ENCODE measurements around the gene SMIM1. TPM values are rescaled to one million over a fixed set of nuclear protein-coding genes. Genes with fewer than 3 reads are reported as not detected.

The SMIM1 gene
- total and polyA plus RNA-seq, 9 of the 15 experiments (the other 6 are each of a cell fraction or from before 2014, with no cell fraction given), result 2.3 to 125 (median 24.3) TPM

DNA sequence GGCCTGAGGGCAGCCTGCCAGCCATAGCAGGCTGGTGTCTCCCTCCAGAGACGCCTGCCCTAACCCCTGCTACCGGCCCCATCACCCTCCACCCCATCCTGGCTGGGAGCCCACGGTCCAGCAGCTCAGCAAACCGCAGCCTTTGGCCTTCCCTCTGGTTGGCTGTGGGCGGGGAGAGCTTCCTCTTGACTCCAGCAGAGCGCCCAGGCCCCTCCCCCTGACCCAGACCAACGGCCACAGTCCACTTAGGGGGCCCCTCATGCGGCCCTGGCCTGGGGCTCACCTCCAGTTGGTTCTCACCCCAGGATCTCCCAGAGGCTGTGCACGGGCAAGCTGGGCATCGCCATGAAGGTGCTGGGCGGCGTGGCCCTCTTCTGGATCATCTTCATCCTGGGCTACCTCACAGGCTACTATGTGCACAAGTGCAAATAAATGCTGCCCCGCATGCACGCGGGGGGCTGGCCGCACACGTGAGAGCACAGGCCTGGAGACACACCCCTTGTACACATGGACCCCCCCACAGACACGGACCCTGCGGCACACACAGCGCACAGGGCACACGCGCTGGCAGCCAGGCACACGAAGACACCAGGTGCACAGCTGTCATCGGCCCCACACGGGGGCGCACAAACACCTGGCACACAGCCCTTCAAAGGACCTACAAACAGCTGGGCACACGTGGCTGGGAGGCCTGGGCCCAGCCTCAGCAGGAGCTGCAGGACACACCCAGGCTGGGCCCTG, 3.1 kb downstream of the SMIM1 start (continued):
- TF ChIP-seq, protein P1, sequence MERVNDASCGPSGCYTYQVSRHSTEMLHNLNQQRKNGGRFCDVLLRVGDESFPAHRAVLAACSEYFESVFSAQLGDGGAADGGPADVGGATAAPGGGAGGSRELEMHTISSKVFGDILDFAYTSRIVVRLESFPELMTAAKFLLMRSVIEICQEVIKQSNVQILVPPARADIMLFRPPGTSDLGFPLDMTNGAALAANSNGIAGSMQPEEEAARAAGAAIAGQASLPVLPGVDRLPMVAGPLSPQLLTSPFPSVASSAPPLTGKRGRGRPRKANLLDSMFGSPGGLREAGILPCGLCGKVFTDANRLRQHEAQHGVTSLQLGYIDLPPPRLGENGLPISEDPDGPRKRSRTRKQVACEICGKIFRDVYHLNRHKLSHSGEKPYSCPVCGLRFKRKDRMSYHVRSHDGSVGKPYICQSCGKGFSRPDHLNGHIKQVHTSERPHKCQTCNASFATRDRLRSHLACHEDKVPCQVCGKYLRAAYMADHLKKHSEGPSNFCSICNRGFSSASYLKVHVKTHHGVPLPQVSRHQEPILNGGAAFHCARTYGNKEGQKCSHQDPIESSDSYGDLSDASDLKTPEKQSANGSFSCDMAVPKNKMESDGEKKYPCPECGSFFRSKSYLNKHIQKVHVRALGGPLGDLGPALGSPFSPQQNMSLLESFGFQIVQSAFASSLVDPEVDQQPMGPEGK (CRISPR knock-in tag; IDR thresholded peaks at IDR 0.05; ENCODE audit: borderline replicate concordance), result no peak
- TF ChIP-seq NR2F6 (CRISPR knock-in tag; IDR thresholded peaks at IDR 0.05), result no peak
- TF ChIP-seq, protein P2, sequence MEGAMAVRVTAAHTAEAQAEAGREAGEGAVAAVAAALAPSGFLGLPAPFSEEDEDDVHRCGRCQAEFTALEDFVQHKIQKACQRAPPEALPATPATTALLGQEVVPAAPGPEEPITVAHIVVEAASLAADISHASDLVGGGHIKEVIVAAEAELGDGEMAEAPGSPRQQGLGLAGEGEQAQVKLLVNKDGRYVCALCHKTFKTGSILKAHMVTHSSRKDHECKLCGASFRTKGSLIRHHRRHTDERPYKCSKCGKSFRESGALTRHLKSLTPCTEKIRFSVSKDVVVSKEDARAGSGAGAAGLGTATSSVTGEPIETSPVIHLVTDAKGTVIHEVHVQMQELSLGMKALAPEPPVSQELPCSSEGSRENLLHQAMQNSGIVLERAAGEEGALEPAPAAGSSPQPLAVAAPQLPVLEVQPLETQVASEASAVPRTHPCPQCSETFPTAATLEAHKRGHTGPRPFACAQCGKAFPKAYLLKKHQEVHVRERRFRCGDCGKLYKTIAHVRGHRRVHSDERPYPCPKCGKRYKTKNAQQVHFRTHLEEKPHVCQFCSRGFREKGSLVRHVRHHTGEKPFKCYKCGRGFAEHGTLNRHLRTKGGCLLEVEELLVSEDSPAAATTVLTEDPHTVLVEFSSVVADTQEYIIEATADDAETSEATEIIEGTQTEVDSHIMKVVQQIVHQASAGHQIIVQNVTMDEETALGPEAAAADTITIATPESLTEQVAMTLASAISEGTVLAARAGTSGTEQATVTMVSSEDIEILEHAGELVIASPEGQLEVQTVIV (CRISPR knock-in tag; IDR thresholded peaks at IDR 0.05; ENCODE audit: borderline replicate concordance), result no peak
- TF ChIP-seq RBM34 (IDR thresholded peaks at IDR 0.05; ENCODE audit: borderline replicate concordance, insufficient read depth, low read length), result no peak
- TF ChIP-seq NONO (IDR thresholded peaks at IDR 0.05; ENCODE audit: low read depth in 2 of 2, low read length in 1 of 2), result peak in 1 of 2 experiments; percentile 47; a peak in 1 of 4 replicates
- TF ChIP-seq, protein P3, sequence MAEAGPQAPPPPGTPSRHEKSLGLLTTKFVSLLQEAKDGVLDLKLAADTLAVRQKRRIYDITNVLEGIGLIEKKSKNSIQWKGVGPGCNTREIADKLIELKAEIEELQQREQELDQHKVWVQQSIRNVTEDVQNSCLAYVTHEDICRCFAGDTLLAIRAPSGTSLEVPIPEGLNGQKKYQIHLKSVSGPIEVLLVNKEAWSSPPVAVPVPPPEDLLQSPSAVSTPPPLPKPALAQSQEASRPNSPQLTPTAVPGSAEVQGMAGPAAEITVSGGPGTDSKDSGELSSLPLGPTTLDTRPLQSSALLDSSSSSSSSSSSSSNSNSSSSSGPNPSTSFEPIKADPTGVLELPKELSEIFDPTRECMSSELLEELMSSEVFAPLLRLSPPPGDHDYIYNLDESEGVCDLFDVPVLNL (CRISPR knock-in tag; IDR thresholded peaks at IDR 0.05; ENCODE audit: low read depth), result no peak; the same call in 1 of the 2 replicates
- no peak; the same call in 1 of the 2 replicates for TF ChIP-seq PHF8 (IDR thresholded peaks at IDR 0.05; ENCODE audit: borderline replicate concordance, low read length)
- 0 out of 2 replicates have a peak, but pooled peaks have one; percentile 57 for TF ChIP-seq ZNF24 (IDR thresholded peaks at IDR 0.05)
- peak; percentile 47; the same call in 1 of the 2 replicates for TF ChIP-seq POLR2A (conservative IDR thresholded peaks at IDR 0.05)
- no peak for TF ChIP-seq YBX1 (IDR thresholded peaks at IDR 0.05)
- TF ChIP-seq, protein P4, sequence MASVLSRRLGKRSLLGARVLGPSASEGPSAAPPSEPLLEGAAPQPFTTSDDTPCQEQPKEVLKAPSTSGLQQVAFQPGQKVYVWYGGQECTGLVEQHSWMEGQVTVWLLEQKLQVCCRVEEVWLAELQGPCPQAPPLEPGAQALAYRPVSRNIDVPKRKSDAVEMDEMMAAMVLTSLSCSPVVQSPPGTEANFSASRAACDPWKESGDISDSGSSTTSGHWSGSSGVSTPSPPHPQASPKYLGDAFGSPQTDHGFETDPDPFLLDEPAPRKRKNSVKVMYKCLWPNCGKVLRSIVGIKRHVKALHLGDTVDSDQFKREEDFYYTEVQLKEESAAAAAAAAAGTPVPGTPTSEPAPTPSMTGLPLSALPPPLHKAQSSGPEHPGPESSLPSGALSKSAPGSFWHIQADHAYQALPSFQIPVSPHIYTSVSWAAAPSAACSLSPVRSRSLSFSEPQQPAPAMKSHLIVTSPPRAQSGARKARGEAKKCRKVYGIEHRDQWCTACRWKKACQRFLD (CRISPR knock-in tag; IDR thresholded peaks at IDR 0.05), result no peak
- no peak for TF ChIP-seq CEBPG (CRISPR knock-in tag; IDR thresholded peaks at IDR 0.05)
- TF ChIP-seq CEBPG (tag; conservative IDR thresholded peaks at IDR 0.05 in 1 of 2, IDR thresholded peaks at IDR 0.05 in 1 of 2), result no peak
- peak; percentile 77; the same call in 1 of the 2 replicates for TF ChIP-seq ELF4 (CRISPR knock-in tag; IDR thresholded peaks at IDR 0.05)
- no peak for TF ChIP-seq SRSF3 (IDR thresholded peaks at IDR 0.05; ENCODE audit: insufficient read depth, low read length)
- no peak for TF ChIP-seq SRSF1 (IDR thresholded peaks at IDR 0.05; ENCODE audit: low read depth, low read length)
- peak in 1 of 2 experiments; percentile 85; a peak in 1 of 3 replicates for TF ChIP-seq CBX3 (IDR thresholded peaks at IDR 0.05; ENCODE audit: borderline replicate concordance in 1 of 2, low read length in 2 of 2)
- TF ChIP-seq ESRRB (CRISPR knock-in tag; IDR thresholded peaks at IDR 0.05; ENCODE audit: borderline replicate concordance), result no peak
- TF ChIP-seq HMG20A (CRISPR knock-in tag; conservative IDR thresholded peaks at IDR 0.05), result no peak
- no peak for TF ChIP-seq HLTF (IDR thresholded peaks at IDR 0.05)
